PFSK-1 (cell line): Measurements from ENCODE around the gene SIGLEC1.

Source experiments
- FOXP2 ChIP-seq: optimal IDR thresholded peaks from 2 replicates; pipeline ENCODE3; 2011; ENCODE audit warnings: borderline replicate concordance, control low read depth, inconsistent platforms; ENCODE audit not compliant: insufficient read depth; ENCODE audit errors: extremely low read length, extremely low read depth
- POLR2AphosphoS5 ChIP-seq: IDR thresholded peaks from 2 replicates; pipeline ENCODE4 v1.6.1; 2012; ENCODE audit warnings: low read depth, mild to moderate bottlenecking, control low read depth, low read length, moderate library complexity
- SIN3A ChIP-seq: IDR thresholded peaks from 2 replicates; pipeline ENCODE4 v1.6.1; 2012; ENCODE audit warnings: mild to moderate bottlenecking, low read length, moderate library complexity, borderline replicate concordance; ENCODE audit not compliant: insufficient read depth
- TAF1 ChIP-seq: IDR thresholded peaks from 2 replicates; pipeline ENCODE4 v1.6.1; 2012; ENCODE audit warnings: low read length, control low read depth, borderline replicate concordance; ENCODE audit not compliant: insufficient read depth
- TF ChIP-seq, protein P1 (sequence below), 2 experiments: IDR thresholded peaks; 2 replicates each; pipeline versions ENCODE4 v1.6.1 to v1.8.0; 2011 to 2012; ENCODE audit warnings: low read depth in 2 of 2, low read length in 2 of 2, control low read depth in 1 of 2, inconsistent platforms in 1 of 2, mild to moderate bottlenecking in 1 of 2, moderate library complexity in 1 of 2; ENCODE audit not compliant: insufficient read depth in 1 of 2

Gene SIGLEC1

DNA sequence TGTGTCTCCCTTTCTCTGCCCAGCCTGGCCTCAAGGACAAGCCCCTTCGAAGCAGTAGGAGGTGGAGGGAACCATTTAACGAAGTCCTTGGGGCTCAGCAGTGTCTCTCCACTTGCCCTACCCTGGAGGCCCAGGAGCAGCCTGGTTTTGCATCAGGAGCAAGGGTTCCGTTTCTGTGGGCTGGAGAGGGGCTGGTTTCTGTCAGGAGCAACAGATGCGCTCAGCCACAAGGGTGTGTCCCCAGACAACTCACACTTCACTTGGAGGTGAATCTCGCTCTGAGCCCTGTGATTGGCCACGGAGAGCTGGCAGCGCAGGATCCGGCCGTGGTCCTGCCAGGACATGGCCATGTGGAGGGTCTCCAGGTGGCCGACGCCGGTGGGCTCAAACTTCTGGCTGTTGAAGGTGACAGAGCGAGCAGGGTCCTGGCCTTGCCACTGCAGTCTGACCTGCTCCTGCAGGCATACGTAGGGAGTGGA is 6.9 kb downstream of the SIGLEC1 start:
- no peak for TF ChIP-seq SIN3A
- no peak for TF ChIP-seq FOXP2
- TF ChIP-seq POLR2AphosphoS5, result no peak

DNA sequence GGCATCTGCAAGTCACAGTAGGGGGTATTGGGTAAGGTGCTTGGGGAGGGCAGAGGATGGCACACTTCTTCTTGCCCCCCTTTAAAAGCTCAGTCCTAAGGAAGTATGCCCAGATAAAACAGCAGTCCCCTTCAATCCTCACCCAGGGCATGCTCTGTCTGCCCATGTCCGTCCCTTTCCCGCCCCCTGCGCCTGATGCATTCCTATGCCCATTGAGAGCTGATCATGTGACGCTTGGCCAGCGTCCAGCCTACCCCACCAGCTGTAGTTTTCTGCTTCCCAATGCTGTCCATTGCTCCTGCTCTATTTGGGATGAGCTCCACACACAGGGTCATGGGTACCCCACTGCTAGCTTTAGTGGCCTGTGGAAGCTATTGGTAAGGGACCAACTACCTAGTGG is 8.3 kb downstream of the SIGLEC1 start:
- TF ChIP-seq POLR2AphosphoS5 (no peak), SIN3A (no peak), FOXP2 (no peak), TAF1 (no peak)
- TF ChIP-seq, protein P1, sequence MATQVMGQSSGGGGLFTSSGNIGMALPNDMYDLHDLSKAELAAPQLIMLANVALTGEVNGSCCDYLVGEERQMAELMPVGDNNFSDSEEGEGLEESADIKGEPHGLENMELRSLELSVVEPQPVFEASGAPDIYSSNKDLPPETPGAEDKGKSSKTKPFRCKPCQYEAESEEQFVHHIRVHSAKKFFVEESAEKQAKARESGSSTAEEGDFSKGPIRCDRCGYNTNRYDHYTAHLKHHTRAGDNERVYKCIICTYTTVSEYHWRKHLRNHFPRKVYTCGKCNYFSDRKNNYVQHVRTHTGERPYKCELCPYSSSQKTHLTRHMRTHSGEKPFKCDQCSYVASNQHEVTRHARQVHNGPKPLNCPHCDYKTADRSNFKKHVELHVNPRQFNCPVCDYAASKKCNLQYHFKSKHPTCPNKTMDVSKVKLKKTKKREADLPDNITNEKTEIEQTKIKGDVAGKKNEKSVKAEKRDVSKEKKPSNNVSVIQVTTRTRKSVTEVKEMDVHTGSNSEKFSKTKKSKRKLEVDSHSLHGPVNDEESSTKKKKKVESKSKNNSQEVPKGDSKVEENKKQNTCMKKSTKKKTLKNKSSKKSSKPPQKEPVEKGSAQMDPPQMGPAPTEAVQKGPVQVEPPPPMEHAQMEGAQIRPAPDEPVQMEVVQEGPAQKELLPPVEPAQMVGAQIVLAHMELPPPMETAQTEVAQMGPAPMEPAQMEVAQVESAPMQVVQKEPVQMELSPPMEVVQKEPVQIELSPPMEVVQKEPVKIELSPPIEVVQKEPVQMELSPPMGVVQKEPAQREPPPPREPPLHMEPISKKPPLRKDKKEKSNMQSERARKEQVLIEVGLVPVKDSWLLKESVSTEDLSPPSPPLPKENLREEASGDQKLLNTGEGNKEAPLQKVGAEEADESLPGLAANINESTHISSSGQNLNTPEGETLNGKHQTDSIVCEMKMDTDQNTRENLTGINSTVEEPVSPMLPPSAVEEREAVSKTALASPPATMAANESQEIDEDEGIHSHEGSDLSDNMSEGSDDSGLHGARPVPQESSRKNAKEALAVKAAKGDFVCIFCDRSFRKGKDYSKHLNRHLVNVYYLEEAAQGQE (IDR thresholded peaks at IDR 0.05; ENCODE audit: insufficient read depth in 1 of 2, low read depth in 2 of 2, low read length in 2 of 2), result no peak

- TF ChIP-seq POLR2AphosphoS5, result no peak
- no peak for TF ChIP-seq TAF1
- TF ChIP-seq FOXP2, result no peak
- no peak for TF ChIP-seq SIN3A
- TF ChIP-seq, protein P1 (IDR thresholded peaks at IDR 0.05; ENCODE audit: insufficient read depth in 1 of 2, low read depth in 2 of 2, low read length in 2 of 2), result no peak
Measured at GRCh38 chr20:3702611-3703391, 9.6 kb downstream of the SIGLEC1 start.

GRCh38 chr20:3701061-3701998 is 11.1 kb downstream of the SIGLEC1 start:
- no peak for TF ChIP-seq SIN3A
- TF ChIP-seq, protein P1 (IDR thresholded peaks at IDR 0.05; ENCODE audit: insufficient read depth in 1 of 2, low read depth in 2 of 2, low read length in 2 of 2), result no peak

DNA sequence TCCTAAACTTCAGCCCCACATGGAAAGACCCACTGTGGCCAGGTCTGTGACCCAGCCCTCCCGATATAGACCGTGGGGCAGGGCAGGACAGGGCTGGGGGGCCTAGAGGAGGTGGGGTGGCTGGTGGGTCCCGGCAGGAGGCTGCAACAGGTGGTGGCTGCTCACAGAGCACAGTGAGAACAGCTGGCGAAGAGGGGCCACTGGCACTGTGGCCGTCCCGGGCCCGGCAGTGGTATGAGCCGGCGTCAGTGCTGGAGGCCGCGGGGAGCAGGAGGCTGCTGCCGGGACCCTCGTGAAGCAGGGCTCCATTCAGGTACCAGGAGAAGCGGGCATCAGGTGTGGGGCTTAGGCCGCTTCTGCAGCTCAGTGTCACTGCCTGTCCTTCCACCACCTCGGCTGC is 13.4 kb downstream of the SIGLEC1 start:
- no peak for TF ChIP-seq FOXP2
- TF ChIP-seq POLR2AphosphoS5, result no peak
- no peak for TF ChIP-seq SIN3A
- TF ChIP-seq, protein P1 (IDR thresholded peaks at IDR 0.05; ENCODE audit: insufficient read depth in 1 of 2, low read depth in 2 of 2, low read length in 2 of 2), result no peak
- TF ChIP-seq TAF1, result no peak
